Trophoblast cell (in vitro differentiated cells and primary cell): ENCODE data around the gene EPHA6.

Experiments
- DNase-seq, 2 donors: peaks; one replicate each; pipeline ENCODE4 v3.0.0-alpha.2; 2016
- H2AFZ ChIP-seq: 2 replicates; pipeline ENCODE4 v1.6.1; 2013; ENCODE audit warnings: low read length, moderate library complexity, mild to moderate bottlenecking; ENCODE audit not compliant: insufficient read depth, poor library complexity
- H2AK5ac ChIP-seq: 2 replicates; pipeline ENCODE4 v1.6.1; 2013; ENCODE audit warnings: mild to moderate bottlenecking, low read length
- H2BK120ac ChIP-seq: 2 replicates; pipeline ENCODE4 v1.6.1; 2013; ENCODE audit warnings: low read length, mild to moderate bottlenecking, moderate library complexity; ENCODE audit not compliant: insufficient read depth, poor library complexity
- H2BK12ac ChIP-seq: 2 replicates; pipeline ENCODE4 v1.6.1; 2013; ENCODE audit warnings: mild to moderate bottlenecking, low read length, moderate library complexity
- H2BK5ac ChIP-seq: 2 replicates; pipeline ENCODE4 v1.6.1; 2013; ENCODE audit warnings: low read length, low read depth, moderate library complexity, mild to moderate bottlenecking; ENCODE audit not compliant: poor library complexity
- H3K14ac ChIP-seq: 2 replicates; pipeline ENCODE4 v1.6.1; 2013; ENCODE audit warnings: mild to moderate bottlenecking, low read length
- H3K18ac ChIP-seq: 2 replicates; pipeline ENCODE4 v1.6.1; 2013; ENCODE audit warnings: mild to moderate bottlenecking, low read length
- H3K23ac ChIP-seq: 2 replicates; pipeline ENCODE4 v1.6.1; 2013; ENCODE audit warnings: low read length
- H3K27ac ChIP-seq: 2 replicates; pipeline ENCODE4 v1.5.1; 2013; ENCODE audit warnings: low read depth, mild to moderate bottlenecking, inconsistent platforms, low read length, moderate library complexity
- H3K27me3 ChIP-seq: 2 replicates; pipeline ENCODE4 v1.6.1; 2013; ENCODE audit warnings: inconsistent platforms, mild to moderate bottlenecking, low read length, moderate library complexity; ENCODE audit not compliant: insufficient read depth
- H3K36me3 ChIP-seq, 2 experiments: 1 replicate in 1 of 2; 2 replicates in 1 of 2; pipeline ENCODE4 v1.6.1; 2013; ENCODE audit warnings: low read length in 2 of 2, mild to moderate bottlenecking in 2 of 2, moderate library complexity in 1 of 2; ENCODE audit not compliant: insufficient read depth in 2 of 2, control insufficient read depth in 1 of 2
- H3K4ac ChIP-seq: 2 replicates; pipeline ENCODE4 v1.6.1; 2013; ENCODE audit warnings: low read depth, mild to moderate bottlenecking, low read length, moderate library complexity
- H3K4me1 ChIP-seq, 2 experiments: 1 replicate in 1 of 2; 2 replicates in 1 of 2; pipeline ENCODE4 v1.6.1; 2013; ENCODE audit warnings: low read length in 2 of 2, mild to moderate bottlenecking in 2 of 2, moderate library complexity in 1 of 2; ENCODE audit not compliant: insufficient read depth in 2 of 2, control insufficient read depth in 1 of 2
- H3K4me2 ChIP-seq: 2 replicates; pipeline ENCODE4 v1.6.1; 2013; ENCODE audit warnings: inconsistent platforms, mild to moderate bottlenecking, low read length, moderate library complexity
- H3K4me3 ChIP-seq: 2 replicates; pipeline ENCODE4 v1.5.1; 2013; ENCODE audit warnings: mild to moderate bottlenecking, low read depth, low read length, inconsistent platforms
- H3K79me1 ChIP-seq: one replicate; pipeline ENCODE4 v1.6.1; 2013; ENCODE audit warnings: low read length
- H3K79me2 ChIP-seq: 2 replicates; pipeline ENCODE4 v1.6.1; 2013; ENCODE audit warnings: low read length, mild to moderate bottlenecking; ENCODE audit not compliant: control insufficient read depth, insufficient read depth, poor library complexity
- H3K9ac ChIP-seq: 2 replicates; pipeline ENCODE4 v1.6.1; 2013; ENCODE audit warnings: mild to moderate bottlenecking, low read length
- H3K9me3 ChIP-seq: 2 replicates; pipeline ENCODE4 v1.6.1; 2013; ENCODE audit warnings: low read depth, mild to moderate bottlenecking, control low read depth, inconsistent platforms, low read length; ENCODE audit not compliant: insufficient read depth
- H4K12ac ChIP-seq: 2 replicates; pipeline ENCODE4 v1.6.1; 2013; ENCODE audit warnings: low read depth, mild to moderate bottlenecking, low read length, moderate library complexity
- H4K8ac ChIP-seq: 2 replicates; pipeline ENCODE4 v1.6.1; 2013; ENCODE audit warnings: low read depth, mild to moderate bottlenecking, low read length, moderate library complexity
- H4K91ac ChIP-seq: one replicate; pipeline ENCODE4 v1.6.1; 2013; ENCODE audit warnings: low read depth, mild to moderate bottlenecking, low read length, moderate library complexity
- WGBS: extraction: QIAGEN DNeasy Blood & Tissue Kit; methylation state at CpG from one replicate; pipeline ENCODE4 v1.1.7; 2013; ENCODE audit warnings: missing lambda C conversion rate; ENCODE audit not compliant: insufficient read length, insufficient coverage; ENCODE audit errors: extremely low coverage; 5-methylcytosine and 5-hydroxymethylcytosine counted together

The EPHA6 gene

DNA sequence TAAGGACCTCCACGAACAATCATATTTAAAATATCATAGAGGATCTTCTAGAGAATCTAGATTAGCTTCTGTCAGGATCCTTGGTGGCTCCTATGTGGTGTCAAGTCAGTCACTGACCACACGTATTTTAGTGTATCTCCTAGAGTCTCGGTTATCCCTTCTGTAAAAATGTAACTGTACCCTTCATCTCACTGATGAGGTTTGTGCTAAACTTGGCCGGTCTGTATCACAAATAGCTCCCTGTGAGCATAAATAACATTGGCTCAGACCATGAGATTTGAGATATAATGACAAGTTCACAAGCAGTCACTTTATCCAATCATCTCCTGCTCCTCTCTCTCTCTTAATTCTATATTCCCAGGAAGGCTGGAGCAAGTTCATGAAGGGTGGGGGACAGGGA, 856.6 kb downstream of the EPHA6 start:
- Histone ChIP-seq H3K27ac (no peak overlapping the region), H3K9ac (no peak overlapping the region), H3K27me3 (no peaks in the 10 kb centered on the region), H4K12ac (no peak overlapping the region), H3K23ac (no peak overlapping the region), H3K14ac (no peak overlapping the region), H3K4me3 (no peak overlapping the region), H3K9me3 (no peaks in the 10 kb centered on the region), H3K36me3 (no peaks in the 10 kb centered on the region), H3K4me1 (no peaks in the 10 kb centered on the region), H2BK5ac (no peak overlapping the region), H3K4ac (no peak overlapping the region), H3K79me2 (no peaks in the 10 kb centered on the region), H2AFZ (no peak overlapping the region), H4K91ac (no peak overlapping the region), H2AK5ac (no peak overlapping the region), H4K8ac (no peak overlapping the region), H2BK12ac (no peak overlapping the region), H3K79me1 (no peaks in the 10 kb centered on the region), H3K18ac (no peak overlapping the region), H2BK120ac (no peak overlapping the region), H3K4me2 (no peak overlapping the region)
- no CpG with 5 or more reads among the region's 4 CpGs for WGBS
- no peak for DNase-seq

DNA sequence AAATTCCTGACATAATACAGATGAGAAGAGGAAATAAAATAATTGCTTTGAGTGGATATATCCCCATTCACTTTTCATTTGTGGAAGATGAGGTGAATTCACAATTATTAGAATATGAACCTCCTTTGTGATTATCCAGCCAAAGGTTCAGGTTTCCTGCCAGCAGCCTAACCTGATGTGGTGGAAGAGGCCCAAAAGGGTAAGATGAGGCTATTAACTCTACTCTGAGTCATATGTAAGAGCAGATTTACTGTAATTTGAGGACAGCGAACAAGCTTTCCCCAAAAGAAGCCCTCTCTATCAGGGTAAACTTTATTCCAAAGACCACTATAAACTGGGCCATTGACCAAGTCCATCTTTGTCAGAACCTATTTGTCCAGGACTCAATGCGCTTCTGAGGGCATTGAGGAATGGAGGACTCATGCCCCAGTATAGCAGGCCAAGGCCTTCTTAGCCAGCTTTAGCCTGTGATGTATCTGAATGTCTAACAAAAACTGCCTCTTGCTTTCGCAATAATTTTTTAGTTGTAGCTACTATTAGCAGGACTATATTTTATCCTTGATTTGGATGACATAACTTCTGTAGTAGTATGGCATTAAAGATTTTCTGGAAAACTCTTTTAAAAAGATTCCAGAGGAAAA, 859.1 kb downstream of the EPHA6 start:
- H3K27ac ChIP-seq = no peak overlapping the region
- no peaks in the 10 kb centered on the region for H3K36me3 ChIP-seq
- no peak overlapping the region for H3K9ac ChIP-seq
- no peak overlapping the region for H3K18ac ChIP-seq
- no peak overlapping the region for H3K4me3 ChIP-seq
- H3K79me2 ChIP-seq = no peaks in the 10 kb centered on the region
- H3K4ac ChIP-seq = no peak overlapping the region
- no CpG with 5 or more reads among the region's 3 CpGs for WGBS
- H3K9me3 ChIP-seq = no peaks in the 10 kb centered on the region
- H3K4me1 ChIP-seq = no peaks in the 10 kb centered on the region
- H2AK5ac ChIP-seq = no peak overlapping the region
- H4K8ac ChIP-seq = no peak overlapping the region
- H2BK5ac ChIP-seq = no peak overlapping the region
- no peak overlapping the region for H2AFZ ChIP-seq
- H3K14ac ChIP-seq = no peak overlapping the region
- no peaks in the 10 kb centered on the region for H3K79me1 ChIP-seq
- no peak overlapping the region for H2BK12ac ChIP-seq
- no peak overlapping the region for H3K4me2 ChIP-seq
- no peak overlapping the region for H4K12ac ChIP-seq
- H3K23ac ChIP-seq = no peak overlapping the region
- DNase-seq = no peak
- H2BK120ac ChIP-seq = no peak overlapping the region
- no peak overlapping the region for H4K91ac ChIP-seq
- no peaks in the 10 kb centered on the region for H3K27me3 ChIP-seq

- Histone ChIP-seq H3K27ac (no peak overlapping the region), H2BK120ac (no peak overlapping the region), H2BK12ac (no peak overlapping the region), H2AK5ac (no peak overlapping the region), H3K4me3 (no peak overlapping the region), H3K9ac (no peak overlapping the region), H3K4me1 (no peaks in the 10 kb centered on the region), H3K4me2 (no peak overlapping the region), H3K36me3 (no peaks in the 10 kb centered on the region), H3K18ac (no peak overlapping the region), H4K91ac (no peak overlapping the region), H3K79me2 (no peaks in the 10 kb centered on the region), H3K4ac (no peak overlapping the region), H2BK5ac (no peak overlapping the region), H2AFZ (no peak overlapping the region), H3K79me1 (no peaks in the 10 kb centered on the region), H3K9me3 (no peaks in the 10 kb centered on the region), H4K12ac (no peak overlapping the region), H3K23ac (no peak overlapping the region), H3K27me3 (no peaks in the 10 kb centered on the region), H4K8ac (no peak overlapping the region), H3K14ac (no peak overlapping the region)
- WGBS = no CpG with 5 or more reads among the region's 2 CpGs
- DNase-seq = no peak
Measured at GRCh38 chr3:97674461-97674860, 860.1 kb downstream of the EPHA6 start.

DNA sequence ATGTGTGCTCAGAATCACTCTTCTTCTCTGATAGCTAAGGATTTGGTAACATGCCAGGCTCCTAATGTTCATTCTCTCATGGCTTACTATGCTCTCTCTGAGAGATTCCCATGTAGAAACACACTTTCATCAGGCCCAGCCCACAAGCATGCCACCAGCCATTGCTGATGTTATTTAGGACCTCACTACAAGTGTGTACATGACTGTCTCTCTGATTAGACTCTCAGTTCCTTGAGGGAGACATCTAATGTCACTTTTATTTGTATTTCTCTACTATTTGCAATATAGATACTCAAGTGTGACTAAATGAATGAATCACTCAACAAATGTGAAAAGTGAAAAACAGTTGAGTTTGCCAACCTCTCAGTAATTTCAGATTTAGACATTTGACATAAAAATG, 865.8 kb downstream of the EPHA6 start:
- Histone ChIP-seq H3K23ac (no peak overlapping the region), H2BK12ac (no peak overlapping the region), H4K8ac (no peak overlapping the region), H3K4me3 (no peak overlapping the region), H3K79me2 (no peaks in the 10 kb centered on the region), H2BK5ac (no peak overlapping the region), H2AK5ac (no peak overlapping the region), H3K27ac (no peak overlapping the region), H3K4ac (no peak overlapping the region), H3K14ac (no peak overlapping the region), H3K9me3 (no peaks in the 10 kb centered on the region), H3K4me2 (no peak overlapping the region), H3K18ac (no peak overlapping the region), H4K91ac (no peak overlapping the region), H2BK120ac (no peak overlapping the region), H4K12ac (no peak overlapping the region), H3K9ac (no peak overlapping the region), H3K4me1 (no peaks in the 10 kb centered on the region), H3K27me3 (no peaks in the 10 kb centered on the region), H2AFZ (no peak overlapping the region), H3K79me1 (no peaks in the 10 kb centered on the region), H3K36me3 (no peaks in the 10 kb centered on the region)
- DNase-seq = no peak
